H1 (cell line): ENCODE measurements around the gene SLC27A6. TPM values are rescaled to one million over a fixed set of nuclear protein-coding genes. Genes with fewer than 3 reads are reported as not detected.

Experiments used
- CTCF ChIA-PET: fragments of 300-600 bp; sonication (Branson Sonifier 250); formaldehyde crosslinking; loops from one replicate; lab custom pipeline; 2021; ENCODE audit not compliant: partially characterized antibody; lab: Charles Lee
- POLR2A ChIA-PET: fragments of 300-600 bp; sonication (Branson Sonifier 250); formaldehyde crosslinking; loops from one replicate; lab custom pipeline; 2021; ENCODE audit warnings: inconsistent platforms; ENCODE audit not compliant: partially characterized antibody; lab: Charles Lee
- DNase-seq, 2 experiments: peaks; one replicate each; pipeline versions ENCODE4 v3.0.0 to v3.0.0-alpha.2; 2010 to 2022; ENCODE audit warnings: low spot score in 2 of 2, low read depth in 1 of 2, mixed read lengths in 1 of 2
- FAIRE-seq: peaks from 2 replicates; lab custom pipeline; 2011; peaks lifted over from hg19 to GRCh38; lab: Jason Lieb, UNC
- H2AFZ ChIP-seq: 2 replicates; pipeline ENCODE4 v1.8.1; 2012; ENCODE audit warnings: low read length, inconsistent platforms
- H2AK5ac ChIP-seq: 2 replicates; pipeline ENCODE4 v1.6.1; 2013; ENCODE audit warnings: low read depth, low read length
- H2BK120ac ChIP-seq: replicated peaks from 2 replicates; pipeline ENCODE3; 2013; ENCODE audit warnings: low read depth, low read length, inconsistent platforms
- H2BK12ac ChIP-seq: 2 replicates; pipeline ENCODE4 v1.6.1; 2013; ENCODE audit warnings: low read depth, low read length
- H2BK15ac ChIP-seq: 2 replicates; pipeline ENCODE4 v1.6.1; 2013; ENCODE audit warnings: low read length
- H2BK20ac ChIP-seq: 2 replicates; pipeline ENCODE4 v1.6.1; 2013; ENCODE audit warnings: low read length
- H2BK5ac ChIP-seq: 2 replicates; pipeline ENCODE4 v1.6.1; 2013; ENCODE audit warnings: low read depth, low read length
- H3K14ac ChIP-seq: 2 replicates; pipeline ENCODE4 v1.6.1; 2013; ENCODE audit warnings: inconsistent platforms; ENCODE audit not compliant: insufficient read length
- H3K18ac ChIP-seq: 2 replicates; pipeline ENCODE4 v1.6.1; 2013; ENCODE audit warnings: low read length; ENCODE audit errors: extremely low read depth
- H3K23ac ChIP-seq: 2 replicates; pipeline ENCODE4 v1.6.1; 2013; ENCODE audit warnings: inconsistent platforms; ENCODE audit not compliant: insufficient read length
- H3K23me2 ChIP-seq: 2 replicates; pipeline ENCODE4 v1.6.1; 2013; ENCODE audit warnings: low read depth, low read length
- H3K27ac ChIP-seq: 2 replicates; pipeline ENCODE4 v1.6.1; 2011; ENCODE audit warnings: low read depth, low read length, inconsistent platforms
- H3K27me3 ChIP-seq, 4 experiments: replicated peaks in 1 of 4; 1 replicate in 1 of 4; 2 replicates in 3 of 4; pipeline versions ENCODE4 v1.6.1 to v1.8.1; 2011 to 2013; ENCODE audit warnings: low read length in 3 of 4, mild to moderate bottlenecking in 3 of 4, inconsistent platforms in 2 of 4, mixed read lengths in 2 of 4, moderate library complexity in 1 of 4; ENCODE audit not compliant: control insufficient read depth in 3 of 4, insufficient read depth in 3 of 4; ENCODE audit errors: extremely low read depth in 1 of 4
- H3K36me3 ChIP-seq, 4 experiments: 2 replicates each; pipeline versions ENCODE4 v1.6.1 to v1.8.1; 2011 to 2013; ENCODE audit warnings: mild to moderate bottlenecking in 4 of 4, low read length in 3 of 4, moderate library complexity in 2 of 4, control low read depth in 1 of 4, inconsistent platforms in 1 of 4; ENCODE audit not compliant: insufficient read depth in 4 of 4, control insufficient read depth in 2 of 4
- H3K4ac ChIP-seq: replicated peaks from 2 replicates; pipeline ENCODE3; 2013; ENCODE audit warnings: low read length, low read depth, mixed read lengths, inconsistent platforms; ENCODE audit not compliant: insufficient read length
- H3K4me1 ChIP-seq, 4 experiments: replicated peaks in 1 of 4; 1 replicate in 1 of 4; 2 replicates in 3 of 4; pipeline versions ENCODE4 v1.6.1 to v1.8.1; 2011 to 2013; ENCODE audit warnings: low read length in 3 of 4, inconsistent platforms in 2 of 4, mixed read lengths in 1 of 4; ENCODE audit not compliant: insufficient read depth in 4 of 4, control insufficient read depth in 3 of 4
- H3K4me2 ChIP-seq, 2 experiments: 2 replicates each; pipeline versions ENCODE4 v1.6.1 to v1.8.1; 2011 to 2013; ENCODE audit warnings: low read depth in 2 of 2, low read length in 2 of 2, control low read depth in 1 of 2, inconsistent platforms in 1 of 2, mild to moderate bottlenecking in 1 of 2; ENCODE audit not compliant: insufficient read depth in 1 of 2
- H3K4me3 ChIP-seq, 4 experiments: fragments of 200-600, 300-600 bp in 1 of 4; sonication (generic), shearing (Covaris generic), sonication (Bioruptor Twin) in 1 of 4; 2 replicates each; pipeline versions ENCODE4 v1.5.1 to v1.8.1; 2011 to 2016; ENCODE audit warnings: low read length in 4 of 4, low read depth in 3 of 4, control low read depth in 2 of 4, inconsistent platforms in 2 of 4, mild to moderate bottlenecking in 2 of 4, mixed read lengths in 1 of 4, moderate library complexity in 1 of 4; ENCODE audit not compliant: insufficient read depth in 2 of 4; ENCODE audit errors: extremely low read depth in 1 of 4
- H3K56ac ChIP-seq: replicated peaks from 2 replicates; pipeline ENCODE3; 2013; ENCODE audit warnings: low read depth, mild to moderate bottlenecking, mixed read lengths, low read length, inconsistent platforms; ENCODE audit not compliant: insufficient read length
- H3K79me1 ChIP-seq: 2 replicates; pipeline ENCODE4 v1.6.1; 2013; ENCODE audit warnings: low read depth, low read length, control low read depth
- H3K79me2 ChIP-seq, 2 experiments: 2 replicates each; pipeline versions ENCODE4 v1.6.1 to v1.8.1; 2012 to 2013; ENCODE audit warnings: low read length in 2 of 2, mild to moderate bottlenecking in 2 of 2, inconsistent platforms in 1 of 2; ENCODE audit not compliant: insufficient read depth in 2 of 2, control insufficient read depth in 1 of 2
- H3K9ac ChIP-seq, 4 experiments: replicated peaks in 1 of 4; 1 replicate in 1 of 4; 2 replicates in 3 of 4; pipeline versions ENCODE4 v1.6.1 to v1.8.1; 2011 to 2013; ENCODE audit warnings: low read depth in 3 of 4, low read length in 3 of 4, control low read depth in 2 of 4, mild to moderate bottlenecking in 2 of 4, moderate library complexity in 2 of 4, inconsistent platforms in 1 of 4; ENCODE audit errors: extremely low read depth in 1 of 4
- H3K9me3 ChIP-seq, 2 experiments: 2 replicates each; pipeline versions ENCODE4 v1.6.1 to v1.8.1; 2012 to 2013; ENCODE audit warnings: mild to moderate bottlenecking in 2 of 2, moderate library complexity in 2 of 2, control low read depth in 1 of 2, inconsistent platforms in 1 of 2, low read depth in 1 of 2, low read length in 1 of 2, mixed read lengths in 1 of 2; ENCODE audit not compliant: insufficient read depth in 2 of 2
- H4K20me1 ChIP-seq, 2 experiments: replicated peaks in 1 of 2; 2 replicates each; pipeline versions ENCODE3 to v1.8.1; 2011 to 2013; ENCODE audit warnings: inconsistent platforms in 2 of 2, low read length in 2 of 2, mild to moderate bottlenecking in 1 of 2; ENCODE audit not compliant: insufficient read depth in 2 of 2, control insufficient read depth in 1 of 2
- H4K5ac ChIP-seq: 2 replicates; pipeline ENCODE4 v1.6.1; 2013; ENCODE audit warnings: low read length, low read depth, mixed read lengths, inconsistent platforms; ENCODE audit not compliant: insufficient read length
- H4K8ac ChIP-seq: 2 replicates; pipeline ENCODE4 v1.8.0; 2013; ENCODE audit warnings: mild to moderate bottlenecking, moderate library complexity, low read length, inconsistent platforms; ENCODE audit not compliant: insufficient read depth; ENCODE audit errors: extremely low read depth
- H4K91ac ChIP-seq: replicated peaks from 2 replicates; pipeline ENCODE3; 2013; ENCODE audit warnings: low read length, mixed read lengths, inconsistent platforms; ENCODE audit not compliant: insufficient read length
- JUN ChIP-seq: IDR thresholded peaks from 2 replicates; pipeline ENCODE4 v1.6.1; 2011; ENCODE audit warnings: low read depth, mild to moderate bottlenecking, improper control_type of control experiment, low read length
- SP4 ChIP-seq: IDR thresholded peaks from 2 replicates; pipeline ENCODE4 v1.6.1; 2012; ENCODE audit warnings: low read length, inconsistent platforms
- whole genome bisulfite sequencing, 2 experiments: shearing (Covaris generic) in 1 of 2; methylation state at CpG; one replicate each; pipeline versions ENCODE4 v1.1.6 to v1.1.7; 2013 to 2015; ENCODE audit warnings: low lambda C conversion rate in 2 of 2, mixed read lengths in 2 of 2, inconsistent platforms in 1 of 2, low coverage in 1 of 2, missing lambda C conversion rate in 1 of 2; ENCODE audit not compliant: insufficient replicate concordance in 2 of 2, insufficient coverage in 1 of 2, insufficient read length in 1 of 2; ENCODE audit errors: extremely low coverage in 1 of 2, missing lambda C conversion rate in 1 of 2; 5-methylcytosine and 5-hydroxymethylcytosine counted together
- polyA plus RNA-seq, 7 experiments: library from polyadenylated mRNA; depleted of rRNA in 3 of 7; stranded (reverse) in 5 of 7; unstranded in 2 of 7; fragments of >200 nt in 5 of 7; fragments of 200-250 nt in 2 of 7; gene quantifications; 1 replicate in 5 of 7; 2 replicates in 1 of 7; 4 replicates in 1 of 7; pipeline versions ENCODE4 v1.2.1 to v1.2.3, GENCODE V29; 2011 to 2013; ENCODE audit warnings: missing spikeins in 2 of 7, mixed read lengths in 2 of 7
- total RNA-seq: library from RNA; stranded (reverse); fragmentation: NEBNext Ultra II Directional; extraction: Animal tissue kit (Norgen Biotek cat#: 25700); gene quantifications from 2 replicates; pipeline ENCODE4 v1.2.1, GENCODE V29; 2021
- TF ChIP-seq, protein P1 (sequence below): IDR thresholded peaks from 2 replicates; pipeline ENCODE4 v1.6.1; 2011; ENCODE audit warnings: low read length, improper control_type of control experiment

The SLC27A6 gene
- total and polyA plus RNA-seq, 2 of the 8 experiments (the other 6 are each of a cell fraction or from before 2014, with no cell fraction given), result 4.0 to 4.7 TPM

DNA sequence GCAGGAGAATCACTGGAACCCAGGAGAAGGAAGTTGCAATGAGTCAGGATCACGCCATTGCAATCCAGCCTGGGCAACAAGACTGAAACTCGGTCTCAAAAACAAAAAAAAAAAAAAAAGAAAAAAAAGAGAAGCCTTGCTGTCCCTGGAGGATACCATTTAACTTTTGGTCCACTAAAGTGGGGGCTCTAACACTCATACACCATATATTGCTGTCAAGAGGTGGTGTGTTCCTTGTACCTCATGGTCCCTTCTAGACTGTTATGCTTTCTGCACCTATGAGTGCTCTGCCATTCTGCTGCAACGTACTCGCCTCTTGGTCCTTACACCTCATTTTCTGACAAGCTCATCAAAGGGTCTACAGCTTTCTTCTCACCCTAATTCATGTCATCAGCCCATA, 77.0 kb downstream of the SLC27A6 start:
- Histone ChIP-seq H3K4ac (no peak overlapping the region), H2BK120ac (no peak overlapping the region), H4K8ac (no peak overlapping the region), H4K5ac (no peak overlapping the region), H3K14ac (no peak overlapping the region), H3K27ac (no peak overlapping the region), H4K91ac (no peak overlapping the region), H3K23me2 (no peaks in the 10 kb centered on the region), H3K4me3 (no peak overlapping the region), H2BK15ac (no peak overlapping the region), H2AFZ (no peak overlapping the region), H3K23ac (no peak overlapping the region), H3K9ac (no peak overlapping the region), H3K56ac (no peak overlapping the region), H3K4me1 (no peaks in the 10 kb centered on the region), H2BK12ac (no peak overlapping the region), H3K9me3 (no peaks in the 10 kb centered on the region), H4K20me1 (no peaks in the 10 kb centered on the region), H3K79me2 (no peaks in the 10 kb centered on the region), H2AK5ac (no peak overlapping the region), H3K4me2 (no peak overlapping the region), H2BK20ac (no peak overlapping the region), H2BK5ac (no peak overlapping the region), H3K36me3 (no peaks in the 10 kb centered on the region), H3K27me3 (no peaks in the 10 kb centered on the region), H3K79me1 (no peaks in the 10 kb centered on the region), H3K18ac (no peak overlapping the region)
- TF ChIP-seq SP4, result no peak
- TF ChIP-seq, protein P1, sequence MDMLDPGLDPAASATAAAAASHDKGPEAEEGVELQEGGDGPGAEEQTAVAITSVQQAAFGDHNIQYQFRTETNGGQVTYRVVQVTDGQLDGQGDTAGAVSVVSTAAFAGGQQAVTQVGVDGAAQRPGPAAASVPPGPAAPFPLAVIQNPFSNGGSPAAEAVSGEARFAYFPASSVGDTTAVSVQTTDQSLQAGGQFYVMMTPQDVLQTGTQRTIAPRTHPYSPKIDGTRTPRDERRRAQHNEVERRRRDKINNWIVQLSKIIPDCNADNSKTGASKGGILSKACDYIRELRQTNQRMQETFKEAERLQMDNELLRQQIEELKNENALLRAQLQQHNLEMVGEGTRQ, result no peak
- TF ChIP-seq JUN, result no peak
- FAIRE-seq, result no peak
- POLR2A ChIA-PET, result no interaction called here
- CTCF ChIA-PET, result interaction anchor here (0.6 to 1.2 kb wide), 2 partner anchors 81 to 199 kb away, joined by 3 read pairs; no protein-coding TSS in a partner anchor
- DNase-seq, result no peak
- WGBS, 2 experiments, result 91% methylated on average over 3 of the region's 4 CpGs; no CpG with 5 or more reads in 1 of the 2 experiments
